Liver (tissue), 9 donors: ENCODE results near the gene THADA. TPM values are rescaled to one million over a fixed set of nuclear protein-coding genes. Genes with fewer than 3 reads are reported as not detected.

Experiments
- DNase-seq: peaks from one replicate; pipeline ENCODE4 v3.0.0-alpha.2; 2017; ENCODE audit warnings: low spot score
- H3K27ac ChIP-seq, 2 donors: one replicate each; pipeline ENCODE4 v1.7.0; 2013; ENCODE audit warnings: inconsistent platforms in 2 of 2, low read length in 2 of 2, control low read depth in 1 of 2, low read depth in 1 of 2, mild to moderate bottlenecking in 1 of 2
- H3K27me3 ChIP-seq, 4 donors: one replicate each; pipeline versions ENCODE4 v1.6.1 to v1.7.0; 2013; ENCODE audit warnings: low read length in 3 of 4, inconsistent platforms in 1 of 4, mild to moderate bottlenecking in 1 of 4, moderate library complexity in 1 of 4; ENCODE audit not compliant: control insufficient read depth in 4 of 4, insufficient read depth in 4 of 4
- H3K36me3 ChIP-seq, 4 donors: one replicate each; pipeline versions ENCODE4 v1.6.1 to v1.7.0; 2013; ENCODE audit warnings: low read length in 3 of 4, mild to moderate bottlenecking in 3 of 4, low read depth in 1 of 4, moderate library complexity in 1 of 4; ENCODE audit not compliant: control insufficient read depth in 4 of 4, insufficient read depth in 3 of 4
- H3K4me1 ChIP-seq, 4 donors: one replicate each; pipeline versions ENCODE4 v1.6.1 to v1.7.0; 2013; ENCODE audit warnings: low read length in 3 of 4, mild to moderate bottlenecking in 3 of 4, moderate library complexity in 1 of 4; ENCODE audit not compliant: control insufficient read depth in 4 of 4, insufficient read depth in 4 of 4
- H3K4me3 ChIP-seq, 3 donors: one replicate each; pipeline versions ENCODE4 v1.6.1 to v1.7.0; 2013; ENCODE audit warnings: low read length in 3 of 3, control low read depth in 1 of 3, low read depth in 1 of 3, mild to moderate bottlenecking in 1 of 3
- H3K9ac ChIP-seq, 2 donors: one replicate each; pipeline ENCODE4 v1.7.0; 2013; ENCODE audit warnings: low read length in 2 of 2, mild to moderate bottlenecking in 2 of 2, moderate library complexity in 2 of 2, control low read depth in 1 of 2, low read depth in 1 of 2
- H3K9me3 ChIP-seq, 4 donors: one replicate each; pipeline versions ENCODE4 v1.6.1 to v1.7.0; 2013; ENCODE audit warnings: low read length in 3 of 4; ENCODE audit not compliant: control insufficient read depth in 4 of 4
- ATF3 ChIP-seq: IDR thresholded peaks from 2 replicates; pipeline ENCODE4 v1.6.1; 2016; ENCODE audit warnings: antibody characterized with exemption
- CTCF ChIP-seq: fragments of 150-350 bp; IDR thresholded peaks from 2 replicates; pipeline ENCODE4 v1.5.1; 2017; ENCODE audit warnings: improper control_type of control experiment, low read depth, low read length; ENCODE audit not compliant: missing input control
- EGR1 ChIP-seq, 2 donors: IDR thresholded peaks; 2 replicates each; pipeline ENCODE4 v1.6.1; 2016 to 2018; ENCODE audit warnings: antibody characterized with exemption in 2 of 2, low read depth in 2 of 2
- FOXA1 ChIP-seq: IDR thresholded peaks from 2 replicates; pipeline ENCODE4 v1.6.1; 2016; ENCODE audit warnings: antibody characterized with exemption
- FOXA2 ChIP-seq: IDR thresholded peaks from 2 replicates; pipeline ENCODE4 v1.6.1; 2016; ENCODE audit warnings: antibody characterized with exemption
- GABPA ChIP-seq, 2 donors: IDR thresholded peaks in 1 of 2; conservative IDR thresholded peaks in 1 of 2; 2 replicates each; pipeline ENCODE4 v1.6.1; 2016; ENCODE audit warnings: antibody characterized with exemption in 2 of 2, mild to moderate bottlenecking in 1 of 2, moderate library complexity in 1 of 2
- HNF4A ChIP-seq, 2 donors: conservative IDR thresholded peaks; 2 replicates each; pipeline ENCODE4 v1.6.1; 2016; ENCODE audit warnings: antibody characterized with exemption in 2 of 2, mild to moderate bottlenecking in 2 of 2
- HNF4G ChIP-seq: IDR thresholded peaks from 2 replicates; pipeline ENCODE4 v1.6.1; 2016; ENCODE audit warnings: antibody characterized with exemption
- JUND ChIP-seq, 2 donors: IDR thresholded peaks; 2 replicates each; pipeline ENCODE4 v1.6.1; 2016; ENCODE audit warnings: antibody characterized with exemption in 2 of 2
- MAX ChIP-seq: IDR thresholded peaks from 2 replicates; pipeline ENCODE4 v1.6.1; 2016; ENCODE audit warnings: antibody characterized with exemption
- NR2F2 ChIP-seq: IDR thresholded peaks from 2 replicates; pipeline ENCODE4 v1.6.1; 2016; ENCODE audit warnings: antibody characterized with exemption
- RAD21 ChIP-seq, 2 donors: IDR thresholded peaks; 2 replicates each; pipeline ENCODE4 v1.6.1; 2016; ENCODE audit warnings: antibody characterized with exemption in 2 of 2, mild to moderate bottlenecking in 2 of 2
- REST ChIP-seq: IDR thresholded peaks from 2 replicates; pipeline ENCODE4 v1.6.1; 2016; ENCODE audit warnings: antibody characterized with exemption, mild to moderate bottlenecking
- RXRA ChIP-seq, 2 donors: IDR thresholded peaks; 2 replicates each; pipeline ENCODE4 v1.6.1; 2017 to 2018; ENCODE audit warnings: antibody characterized with exemption in 2 of 2, mild to moderate bottlenecking in 1 of 2
- SP1 ChIP-seq: IDR thresholded peaks from 2 replicates; pipeline ENCODE4 v1.6.1; 2018; ENCODE audit warnings: antibody characterized with exemption, mild to moderate bottlenecking
- TAF1 ChIP-seq: conservative IDR thresholded peaks from 2 replicates; pipeline ENCODE4 v1.6.1; 2016; ENCODE audit warnings: antibody characterized with exemption, mild to moderate bottlenecking
- YY1 ChIP-seq: IDR thresholded peaks from 2 replicates; pipeline ENCODE4 v1.6.1; 2016; ENCODE audit warnings: antibody characterized with exemption, mild to moderate bottlenecking
- ZBTB33 ChIP-seq: IDR thresholded peaks from 2 replicates; pipeline ENCODE4 v1.6.1; 2016; ENCODE audit warnings: antibody characterized with exemption
- WGBS: extraction: QIAGEN DNeasy Blood & Tissue Kit; methylation state at CpG from one replicate; pipeline ENCODE4 v1.1.7; 2013; 5-methylcytosine and 5-hydroxymethylcytosine counted together
- polyA plus RNA-seq, 2 donors: library from polyadenylated mRNA; stranded (reverse) in 1 of 2; unstranded in 1 of 2; fragments of 200-250 nt in 1 of 2; fragments of >200 nt in 1 of 2; fragmentation: Nextera tagmentation in 1 of 2; extraction: Ambion mirVana in 1 of 2; gene quantifications; one replicate each; pipeline versions ENCODE4 v1.2.1 to v1.2.3, GENCODE V29; 2013 to 2015
- total RNA-seq, 2 donors: library from RNA; depleted of rRNA; stranded (reverse); fragments of >200 nt; gene quantifications; one replicate each; pipeline ENCODE4 v1.2.3, GENCODE V29; 2014
- donor health status: healthy.
- donor health status: healthy.
- donor health status: healthy.
- donor health status: healthy.
- donor health status: healthy.

THADA gene
- total and polyA plus RNA-seq, 4 donors: 12.0 to 37.2 (median 22.3) TPM

- Histone ChIP-seq H3K27me3 (no peaks in the 10 kb centered on the region), H3K9me3 (no peaks in the 10 kb centered on the region), H3K9ac (peak overlapping the region; percentile 72 to 94), H3K4me3 (peak overlapping the region; percentile 48 to 65 (median 50)), H3K27ac (peak overlapping the region; percentile 76 to 89), H3K4me1 (peaks cover 12 to 61% (median 43%) of the 10 kb centered on the region in 4 donors), H3K36me3 (peaks cover 0 to 5% (median 1%) of the 10 kb centered on the region in 4 donors)
- WGBS: 4% methylated on average over 35 of the region's 35 CpGs
- DNase-seq: peak; percentile 90
- TF ChIP-seq SP1 (peak; percentile 44), TAF1 (peak; percentile 68), MAX (peak; percentile 77), REST (peak; percentile 60), GABPA (IDR thresholded peaks at IDR 0.05 in 1 of 2, conservative IDR thresholded peaks at IDR 0.05 in 1 of 2) (peak; percentile 77 to 88), CTCF (no peak), ZBTB33 (no peak), HNF4G (no peak), RXRA (IDR thresholded peaks at IDR 0.05) (peak in 1 of 2 donors; percentile 24), FOXA1 (no peak), YY1 (peak; percentile 52), EGR1 (IDR thresholded peaks at IDR 0.05; ENCODE audit: low read depth in 2 of 2) (peak in 1 of 2 donors; percentile 35), HNF4A (conservative IDR thresholded peaks at IDR 0.05) (peak in 1 of 2 donors; percentile 31), RAD21 (IDR thresholded peaks at IDR 0.05) (peak; percentile 32 to 58), FOXA2 (no peak), NR2F2 (peak; percentile 21), ATF3 (no peak), JUND (IDR thresholded peaks at IDR 0.05) (no peak)
Measured at GRCh38 chr2:43219383-43220228, 376.2 kb downstream of the THADA start.
